GM10248 (cell line): ENCODE data around the gene APLP1.

ENCODE experiments used
- CTCF ChIA-PET: fragments of 300-600 bp; sonication (Branson Sonifier 250); formaldehyde crosslinking; extraction: SDS; loops from one replicate; lab custom pipeline; 2021; ENCODE audit warnings: antibody characterized with exemption; lab: Yijun Ruan, JAX
- POLR2A ChIA-PET: fragments of 350-650 bp; sonication (Branson Sonifier 250); formaldehyde crosslinking; extraction: SDS; loops from one replicate; lab custom pipeline; 2020; ENCODE audit warnings: antibody characterized with exemption; lab: Yijun Ruan, JAX
- DNase-seq: peaks from one replicate; pipeline ENCODE4 v3.0.0; 2012; ENCODE audit errors: extremely low spot score
- TF ChIP-seq, protein P1 (sequence below): IDR thresholded peaks from 2 replicates; pipeline ENCODE4 v1.5.1; 2012; ENCODE audit warnings: mild to moderate bottlenecking, low read depth; ENCODE audit errors: extremely low read depth, missing control alignments, control extremely low read depth

The APLP1 gene

DNA sequence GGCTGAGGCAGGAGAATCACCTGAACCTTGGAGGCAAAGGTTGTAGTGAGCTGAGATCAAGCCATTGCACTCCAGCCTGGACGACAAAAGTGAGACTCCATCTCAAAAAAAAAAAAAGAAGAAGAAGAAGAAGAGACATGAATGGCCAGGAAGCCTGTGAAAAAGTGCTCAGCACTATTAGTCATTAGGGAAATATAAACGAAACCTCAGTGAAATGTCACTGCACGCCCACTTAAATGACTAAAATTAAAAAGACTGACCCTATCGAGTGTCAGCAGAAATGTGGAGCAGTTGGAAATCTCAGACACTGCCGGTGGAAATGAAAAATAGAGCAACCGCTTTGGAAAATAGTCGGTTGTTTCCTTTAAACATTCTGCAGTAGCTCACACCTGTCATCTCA, 45.2 kb downstream of the APLP1 start:
- ChIA-PET POLR2A (interaction anchor here (0.7 kb wide), 1 partner anchor 19 kb away, joined by 3 read pairs; no protein-coding TSS in a partner anchor), CTCF (interaction anchor here (1.6 kb wide), 1 partner anchor 32 kb away, joined by 5 read pairs; no protein-coding TSS in a partner anchor)
- TF ChIP-seq, protein P1, sequence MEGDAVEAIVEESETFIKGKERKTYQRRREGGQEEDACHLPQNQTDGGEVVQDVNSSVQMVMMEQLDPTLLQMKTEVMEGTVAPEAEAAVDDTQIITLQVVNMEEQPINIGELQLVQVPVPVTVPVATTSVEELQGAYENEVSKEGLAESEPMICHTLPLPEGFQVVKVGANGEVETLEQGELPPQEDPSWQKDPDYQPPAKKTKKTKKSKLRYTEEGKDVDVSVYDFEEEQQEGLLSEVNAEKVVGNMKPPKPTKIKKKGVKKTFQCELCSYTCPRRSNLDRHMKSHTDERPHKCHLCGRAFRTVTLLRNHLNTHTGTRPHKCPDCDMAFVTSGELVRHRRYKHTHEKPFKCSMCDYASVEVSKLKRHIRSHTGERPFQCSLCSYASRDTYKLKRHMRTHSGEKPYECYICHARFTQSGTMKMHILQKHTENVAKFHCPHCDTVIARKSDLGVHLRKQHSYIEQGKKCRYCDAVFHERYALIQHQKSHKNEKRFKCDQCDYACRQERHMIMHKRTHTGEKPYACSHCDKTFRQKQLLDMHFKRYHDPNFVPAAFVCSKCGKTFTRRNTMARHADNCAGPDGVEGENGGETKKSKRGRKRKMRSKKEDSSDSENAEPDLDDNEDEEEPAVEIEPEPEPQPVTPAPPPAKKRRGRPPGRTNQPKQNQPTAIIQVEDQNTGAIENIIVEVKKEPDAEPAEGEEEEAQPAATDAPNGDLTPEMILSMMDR, result no peak
- no peak for DNase-seq

DNA sequence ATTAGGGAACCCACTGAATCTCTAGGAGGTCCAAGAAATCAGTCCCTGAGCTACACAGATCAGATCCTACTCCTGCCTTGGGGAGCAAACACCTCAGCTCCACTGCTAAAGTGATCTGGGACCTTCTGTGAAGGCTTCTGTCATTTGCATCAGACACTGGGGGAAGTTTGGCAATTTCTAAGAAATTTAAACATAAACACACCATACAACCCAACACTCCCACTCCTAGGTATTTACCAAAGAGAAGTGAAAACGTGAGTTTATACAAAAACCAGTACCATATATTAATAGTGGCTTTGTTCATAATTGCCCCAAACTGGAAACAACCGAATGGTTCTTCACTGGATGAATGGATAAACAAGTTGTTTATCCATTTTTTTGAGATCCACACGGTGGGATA, 47.1 kb downstream of the APLP1 start:
- CTCF ChIA-PET, result interaction anchor here (1.7 to 2.1 kb wide), 3 partner anchors 10 to 33 kb away, joined by 6 to 9 read pairs (median 9); no protein-coding TSS in a partner anchor
- POLR2A ChIA-PET, result no interaction called here
- DNase-seq, result no peak

DNA sequence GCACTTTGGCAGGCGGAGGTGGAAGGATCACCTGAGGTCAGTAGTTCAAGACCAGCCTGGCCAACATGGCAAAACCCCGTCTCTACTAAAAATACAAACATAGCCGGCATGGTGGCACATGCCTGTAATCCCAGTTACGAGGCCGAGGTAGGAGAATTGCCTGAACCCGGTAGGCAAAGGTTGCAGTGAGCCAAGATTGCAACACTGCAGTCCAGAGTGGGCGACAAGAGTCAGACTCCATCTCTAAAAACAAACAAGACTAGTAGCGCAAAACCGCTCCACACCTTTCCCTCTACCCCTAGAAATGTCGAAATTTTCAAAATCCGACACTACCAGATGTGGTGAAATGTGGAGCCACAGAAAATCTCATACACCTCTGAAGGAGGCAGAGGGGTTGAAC, 50.9 kb downstream of the APLP1 start:
- ChIA-PET CTCF (interaction anchor here (1.0 kb wide), 1 partner anchor 12 kb away, joined by 3 read pairs; no protein-coding TSS in a partner anchor), POLR2A (no interaction called here)
- TF ChIP-seq, protein P1, result no peak
- DNase-seq, result no peak

More for the DNA sequence above, 47.1 kb downstream of the APLP1 start:
- TF ChIP-seq, protein P1, result no peak

DNA sequence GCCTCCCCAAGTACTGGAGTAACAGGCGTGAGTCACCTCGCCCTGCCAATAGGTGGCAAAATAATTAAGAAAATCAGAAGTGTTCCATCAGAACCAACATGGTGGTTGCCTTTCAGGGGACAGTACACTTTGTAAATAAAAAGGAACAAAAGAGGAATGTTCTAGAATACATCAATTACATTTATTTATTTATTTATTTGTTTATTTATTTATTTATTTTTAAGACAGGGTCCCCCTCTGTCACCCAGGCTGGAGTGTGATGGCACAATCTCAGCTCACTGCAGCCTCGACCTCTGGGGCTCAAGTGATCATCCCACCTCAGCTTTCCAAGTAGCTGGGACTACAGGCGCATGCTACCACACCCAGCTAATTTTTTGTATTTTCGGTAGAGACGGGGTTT, 52.6 kb downstream of the APLP1 start:
- DNase-seq, result no peak
- TF ChIP-seq, protein P1, result no peak
- ChIA-PET CTCF (interaction anchor here (1.3 to 1.6 kb wide), 2 partner anchors 10 to 39 kb away, joined by 3 to 6 read pairs; no protein-coding TSS in a partner anchor), POLR2A (no interaction called here)

DNA sequence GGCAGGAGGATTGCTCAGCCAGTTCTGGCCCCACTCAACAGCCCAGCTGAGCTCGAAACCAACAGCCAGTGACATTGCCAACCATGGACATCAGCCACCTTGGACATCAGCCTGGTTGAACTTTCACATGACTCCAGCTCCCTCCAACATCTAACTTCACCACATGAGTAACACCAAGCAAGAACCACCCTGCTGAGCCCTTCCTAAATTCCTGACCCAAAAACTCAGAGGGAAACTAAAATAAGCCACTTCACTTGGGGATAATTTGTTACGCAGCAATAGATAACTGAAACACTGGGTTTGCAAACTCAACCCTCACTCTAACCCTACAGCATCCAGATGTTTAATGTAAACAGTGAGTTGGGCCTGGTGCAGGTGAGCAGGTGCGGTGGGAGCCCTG, 57.1 kb downstream of the APLP1 start:
- CTCF ChIA-PET, result interaction anchor here (0.9 to 2.2 kb wide), 6 partner anchors 10 to 248 kb away, joined by 3 to 7 read pairs (median 4); no protein-coding TSS in a partner anchor
- no peak for DNase-seq
- POLR2A ChIA-PET, result no interaction called here
- TF ChIP-seq, protein P1, result no peak

DNA sequence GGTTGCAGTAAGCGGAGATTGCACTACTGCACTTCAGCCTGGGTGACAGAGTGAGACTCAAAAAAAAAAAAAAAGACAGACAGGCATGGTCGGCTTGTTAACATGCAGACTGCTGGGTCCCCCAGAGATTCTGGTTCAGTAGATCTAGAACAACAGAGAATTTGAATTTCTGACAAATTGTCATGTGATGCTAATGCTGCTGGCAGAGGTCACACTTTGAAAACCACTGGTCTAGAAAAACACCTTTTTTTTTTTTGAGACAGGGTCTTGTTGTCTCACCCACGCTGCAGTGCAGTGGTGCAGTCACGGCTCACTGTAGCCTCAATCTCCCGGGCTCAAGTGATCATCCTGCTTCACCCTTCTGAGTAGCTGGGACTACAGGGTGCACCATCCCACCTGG, 60.1 kb downstream of the APLP1 start:
- POLR2A ChIA-PET, result no interaction called here
- CTCF ChIA-PET, result interaction anchor here (2.0 kb wide), 1 partner anchor 18 kb away, joined by 5 read pairs; no protein-coding TSS in a partner anchor
- TF ChIP-seq, protein P1, result no peak
- no peak for DNase-seq
